GM18511 (cell line): Measurements from ENCODE around the gene SLC15A4.

ENCODE experiments used
- ATAC-seq: cut with Tn5 transposase; IDR thresholded peaks from one replicate; pipeline ENCODE4 v1.9.1; 2021; ENCODE audit warnings: mild to moderate bottlenecking, moderate library complexity; ENCODE audit not compliant: unreplicated experiment

The SLC15A4 gene

DNA sequence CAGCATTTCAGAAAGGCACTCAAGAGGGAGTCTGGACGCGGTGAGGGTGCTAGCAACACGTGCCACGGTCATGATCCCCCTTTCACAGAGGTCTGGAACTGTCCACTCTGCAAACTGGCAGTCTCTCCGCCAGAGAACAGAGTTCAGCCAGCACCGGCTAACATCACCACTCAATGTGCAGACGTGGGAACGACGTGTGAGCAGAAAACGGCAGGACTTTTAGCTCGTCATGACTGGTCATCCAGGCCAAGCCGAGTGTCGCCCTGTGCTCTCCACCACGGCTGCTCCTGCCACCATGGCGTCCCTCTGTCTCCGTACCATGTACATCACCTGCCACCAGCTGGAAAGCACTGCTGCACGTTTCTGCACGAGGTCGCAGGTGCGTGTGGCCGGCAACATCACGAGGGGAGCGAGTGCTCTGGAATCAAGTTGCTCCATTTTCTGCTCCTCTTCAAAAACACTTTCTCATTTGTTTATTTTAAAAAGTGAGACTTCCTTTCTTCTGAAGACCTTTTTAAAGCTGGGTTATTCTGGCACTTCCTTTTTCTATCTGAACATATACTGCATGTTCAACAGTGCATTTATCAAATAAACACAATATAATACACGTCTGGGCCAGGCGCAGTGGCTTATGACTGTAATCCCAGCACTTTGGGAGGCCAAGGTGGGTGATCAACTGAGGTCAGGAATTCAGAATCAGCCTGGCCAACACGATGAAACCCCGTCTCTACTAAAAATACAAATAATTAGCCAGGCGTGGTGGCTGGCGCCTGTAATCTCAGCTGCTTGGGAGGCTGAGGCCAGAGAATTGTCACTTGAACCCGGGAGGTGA lies 28.0 kb downstream of the SLC15A4 start:
- ATAC-seq, result no peak

DNA sequence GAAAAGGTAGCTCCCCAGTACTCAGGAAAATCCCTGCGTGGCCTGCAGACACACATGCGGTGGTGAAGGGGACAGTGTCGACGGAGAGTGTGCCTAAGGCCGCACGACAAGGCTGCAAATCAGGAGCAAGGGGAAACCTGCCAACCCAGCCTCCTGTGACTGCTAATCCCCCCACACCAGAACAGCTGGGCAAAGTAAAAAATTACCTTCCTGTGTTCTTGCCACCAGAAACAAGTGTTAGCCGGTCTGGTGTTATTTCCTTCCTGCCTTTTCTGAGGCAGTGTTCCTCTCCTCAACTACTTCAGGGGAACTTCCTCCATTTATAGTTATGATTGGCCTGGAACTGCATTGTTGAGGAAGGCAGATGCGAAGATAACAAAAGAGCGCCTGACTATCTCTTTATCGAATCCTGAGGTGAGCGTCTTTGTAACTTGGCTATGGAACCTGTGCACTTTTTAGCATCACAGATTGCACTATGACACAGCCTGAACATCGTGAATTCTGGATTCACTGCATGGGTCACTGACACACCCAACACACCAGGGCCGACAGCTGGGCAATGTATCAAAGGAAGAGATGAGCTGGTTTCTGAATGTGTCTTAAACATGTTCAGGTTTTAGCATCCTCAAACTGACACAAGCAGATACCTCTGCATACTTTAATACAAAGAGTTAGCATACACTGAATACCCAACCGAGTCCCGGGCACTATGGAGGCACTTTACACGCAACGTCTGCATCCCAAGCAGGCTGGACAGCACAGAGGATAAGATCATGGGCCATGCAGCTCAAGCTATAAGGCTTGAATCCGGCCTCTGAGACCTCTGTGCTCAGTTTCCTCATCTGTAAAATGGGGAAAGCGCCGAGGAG lies 28.9 kb downstream of the SLC15A4 start:
- ATAC-seq, result peak; percentile 46

DNA sequence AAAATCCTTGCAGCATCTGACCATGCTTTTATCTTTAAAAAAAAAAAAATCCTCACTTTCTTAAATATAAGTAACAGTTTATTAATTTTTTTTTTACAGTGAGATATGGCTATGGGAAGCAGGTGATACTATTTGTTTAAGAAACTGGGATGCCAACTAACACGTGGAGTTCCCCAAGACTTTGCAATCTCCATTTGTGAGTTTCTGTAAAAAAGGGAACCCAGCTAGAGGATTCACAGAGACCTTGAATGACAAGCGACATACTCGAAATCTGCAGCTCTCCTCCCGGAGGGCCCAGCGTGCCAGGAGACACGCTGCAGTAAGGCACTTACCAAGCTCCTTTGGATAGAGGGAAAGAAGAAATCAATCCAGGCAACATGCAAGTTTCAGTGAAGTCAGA lies 30.1 kb downstream of the SLC15A4 start:
- no peak for ATAC-seq

DNA sequence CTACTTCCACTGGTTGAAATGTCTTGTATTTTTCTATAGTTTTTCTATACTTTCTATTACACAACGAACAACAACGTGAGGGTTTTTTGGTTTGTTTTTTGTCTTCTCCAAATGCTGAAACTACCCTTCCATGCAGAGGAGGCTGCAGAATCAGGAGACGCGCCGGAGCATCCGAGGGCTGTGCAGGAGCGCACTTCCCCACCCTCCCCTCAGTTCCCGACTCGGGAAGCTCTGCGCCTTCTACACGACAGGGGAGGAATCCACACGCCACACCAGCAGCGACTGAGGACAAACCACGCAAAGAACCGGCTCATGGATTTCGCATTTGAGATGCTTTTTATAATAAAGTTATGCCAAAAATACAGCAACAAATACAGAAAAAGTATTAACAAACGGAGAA lies 30.9 kb downstream of the SLC15A4 start:
- ATAC-seq, result no peak

DNA sequence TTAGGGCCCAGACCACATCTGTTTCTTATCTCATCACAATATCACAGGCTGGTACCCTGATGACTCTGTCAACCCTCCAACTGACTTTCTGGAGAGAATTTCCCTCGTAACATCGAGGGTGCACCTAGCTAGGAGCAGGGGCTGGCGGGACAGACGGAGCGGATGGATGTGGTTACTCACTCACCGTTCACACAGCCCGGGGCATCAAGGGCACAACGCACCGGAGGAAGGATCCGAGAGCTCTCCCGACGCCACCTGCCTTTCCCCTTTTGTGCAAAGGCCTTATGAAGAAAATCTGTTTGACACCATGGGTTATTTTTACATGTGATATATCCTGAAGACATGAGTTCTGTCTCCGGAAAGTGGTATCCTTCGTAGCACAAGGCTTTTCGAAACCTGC lies 31.4 kb downstream of the SLC15A4 start:
- ATAC-seq, result no peak

DNA sequence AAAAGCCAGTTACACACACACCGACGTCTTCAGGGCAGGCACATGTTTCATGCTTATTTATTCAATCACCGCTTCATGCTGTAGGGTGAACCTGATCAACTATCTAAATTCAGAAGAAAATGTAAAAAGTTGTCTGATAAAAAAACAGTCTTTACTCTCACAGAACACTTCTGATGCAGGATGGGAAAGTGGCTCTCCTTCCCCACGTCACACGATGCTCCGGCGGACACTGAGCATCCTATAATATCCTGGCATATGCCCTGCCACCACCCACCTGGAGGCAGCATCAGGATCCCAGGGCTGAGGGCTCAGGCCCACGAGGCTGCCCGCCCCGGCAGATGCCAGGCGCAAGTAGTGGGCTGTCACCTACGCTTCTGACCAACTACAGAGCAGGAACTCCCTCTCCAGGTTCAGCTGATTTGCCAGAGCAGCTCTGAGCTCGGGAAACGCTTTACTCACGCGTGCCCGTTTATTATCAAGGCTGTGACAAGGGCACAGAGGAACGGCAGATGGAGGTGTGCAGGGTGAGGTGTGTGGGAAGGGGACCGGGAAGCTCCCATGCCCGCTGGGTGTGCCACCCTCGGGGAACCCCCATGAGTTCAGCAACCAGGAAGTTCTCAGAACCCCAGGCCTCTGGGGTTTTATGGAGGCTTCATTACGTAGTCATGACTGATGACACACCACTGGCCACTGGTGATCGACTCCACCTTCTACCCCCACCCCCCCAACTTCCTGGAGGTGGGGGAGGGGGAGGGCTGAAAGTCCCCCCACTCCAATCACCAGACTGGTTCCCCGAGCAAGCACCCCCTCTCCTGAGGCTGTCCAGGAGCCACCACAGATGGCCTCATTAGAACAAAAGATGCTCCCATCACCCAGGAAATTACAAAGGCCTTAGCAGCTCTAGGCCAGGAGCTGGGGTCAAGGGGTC lies 32.1 kb downstream of the SLC15A4 start:
- peak; percentile 19 for ATAC-seq

DNA sequence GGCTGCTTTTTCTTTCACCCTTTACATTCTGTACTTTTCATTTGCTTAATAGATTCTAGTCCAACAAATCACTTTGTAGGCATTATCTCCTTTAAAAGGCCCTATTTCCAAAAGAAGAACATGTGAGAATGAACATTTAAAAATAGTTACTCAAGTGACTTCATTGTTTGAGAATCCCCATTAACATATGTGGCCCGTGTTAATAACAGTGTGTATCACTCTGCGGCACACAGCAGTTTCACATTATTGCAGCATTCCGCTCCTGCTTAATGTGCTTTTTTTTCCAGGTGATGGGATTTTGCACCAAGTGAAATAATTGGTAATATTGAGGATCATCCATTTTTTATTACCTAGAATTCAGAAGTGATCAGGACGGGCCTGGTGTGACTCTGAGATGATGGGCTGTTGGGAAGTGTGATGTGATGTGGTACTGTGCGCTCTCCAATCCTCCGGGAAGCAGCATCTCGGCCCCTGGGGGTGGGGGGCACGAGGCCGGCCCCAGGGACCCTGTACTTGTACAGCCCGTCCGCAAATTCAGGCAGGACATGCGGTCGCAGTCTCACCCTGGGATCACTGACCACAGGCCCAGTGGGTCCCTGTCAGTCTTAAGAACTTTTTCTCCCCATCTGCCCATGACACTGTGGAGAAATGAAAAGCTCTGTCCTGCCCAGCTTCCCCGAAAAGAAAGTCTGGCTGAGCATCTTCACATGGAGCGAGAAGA lies 32.9 kb downstream of the SLC15A4 start:
- ATAC-seq, result no peak

DNA sequence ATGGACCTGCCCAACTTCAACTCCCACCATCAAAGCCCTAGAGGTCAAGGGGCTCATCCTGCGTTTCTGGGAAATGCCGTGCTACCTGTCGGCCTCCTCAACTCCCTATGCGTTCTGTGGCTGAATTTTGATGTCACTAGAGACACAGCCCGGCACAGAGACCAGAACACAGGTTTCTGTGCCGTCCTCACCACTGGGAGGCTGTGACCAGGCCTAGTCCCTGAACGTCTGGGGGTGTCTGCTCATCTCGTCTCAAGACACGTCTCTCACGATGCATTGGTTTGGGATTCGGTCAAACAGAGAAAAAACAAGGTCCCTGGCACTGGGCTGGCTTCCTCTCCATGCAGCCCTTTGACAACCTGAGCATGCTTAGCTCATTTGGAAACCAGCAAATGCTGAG lies 33.5 kb downstream of the SLC15A4 start:
- no peak for ATAC-seq

DNA sequence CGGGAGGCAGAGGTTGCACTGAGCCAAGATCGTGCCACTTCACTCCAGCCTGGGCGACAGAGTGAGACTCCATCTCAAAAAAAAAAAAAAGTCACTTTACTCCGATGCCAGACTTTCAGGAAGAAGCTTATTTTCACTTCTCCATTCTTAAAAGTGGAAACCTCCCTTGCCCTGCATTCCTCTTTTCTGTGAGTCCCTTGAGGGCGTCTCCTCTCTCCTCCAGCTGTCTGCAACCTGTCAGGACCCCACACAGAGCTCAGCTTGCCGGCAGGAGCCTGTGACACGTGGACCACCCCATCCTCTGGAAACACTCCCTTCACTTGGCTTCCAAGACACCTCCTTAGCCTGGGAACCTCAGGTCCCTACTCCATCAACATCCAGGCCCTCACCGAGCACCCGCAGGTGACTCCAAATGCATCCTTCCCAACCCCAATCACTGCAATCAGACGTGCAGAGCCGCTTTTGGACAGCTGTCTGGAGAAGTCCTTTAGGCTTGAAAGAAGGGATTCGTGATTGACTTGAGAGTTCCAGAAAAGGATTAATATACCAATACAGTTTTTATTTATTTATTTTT lies 34.3 kb downstream of the SLC15A4 start:
- peak; percentile 42 for ATAC-seq

DNA sequence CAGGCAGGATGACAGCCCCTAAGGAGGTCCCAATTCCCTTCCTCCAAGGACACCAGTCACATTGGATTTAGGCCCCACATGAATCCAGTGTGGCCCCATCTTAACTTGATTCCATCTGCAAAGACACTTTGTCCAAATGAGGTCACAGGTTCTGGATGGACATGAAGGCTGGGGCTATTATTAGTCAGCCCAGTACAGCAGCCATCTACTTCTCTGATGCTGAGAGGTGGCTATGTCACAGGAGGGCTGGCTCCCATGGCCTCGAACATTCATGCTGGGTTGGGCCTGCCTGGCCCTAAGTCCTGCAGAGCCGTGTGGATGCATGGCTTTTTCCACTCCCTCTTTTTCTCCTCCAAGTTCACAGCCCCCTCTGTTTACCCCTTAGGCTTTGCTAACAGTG lies 35.9 kb downstream of the SLC15A4 start:
- ATAC-seq, result no peak

DNA sequence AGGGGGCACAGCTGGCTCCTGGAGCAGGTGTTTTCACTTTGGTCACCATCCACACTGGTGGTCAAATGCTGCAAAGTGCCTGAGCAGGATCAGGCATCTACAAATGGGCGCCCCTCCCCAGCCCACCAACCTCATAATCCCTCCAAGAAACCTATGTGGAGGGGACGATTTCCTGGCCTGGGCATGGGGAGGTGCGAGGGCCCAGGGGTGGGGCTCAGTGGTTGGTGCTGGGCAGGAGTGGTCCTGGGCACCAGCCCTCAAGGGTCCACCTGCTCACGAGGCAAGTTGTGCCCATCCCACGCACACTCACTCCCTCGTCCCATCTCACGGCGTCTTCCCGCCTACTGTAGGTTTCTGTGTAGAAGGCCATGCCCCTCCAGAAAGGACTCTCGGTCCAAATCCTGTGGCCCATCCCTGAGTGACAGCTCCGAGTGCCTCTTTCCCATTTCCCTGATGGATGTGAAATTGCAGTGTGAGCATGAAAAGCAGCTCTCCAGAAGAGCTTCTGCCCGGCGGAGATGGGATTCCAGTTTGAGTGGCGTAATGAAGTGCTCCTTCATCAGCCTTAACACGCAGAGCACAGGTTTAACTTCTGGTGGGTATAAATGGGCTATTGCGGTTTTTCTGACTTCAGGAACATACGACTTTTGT lies 36.9 kb downstream of the SLC15A4 start:
- ATAC-seq, result no peak

DNA sequence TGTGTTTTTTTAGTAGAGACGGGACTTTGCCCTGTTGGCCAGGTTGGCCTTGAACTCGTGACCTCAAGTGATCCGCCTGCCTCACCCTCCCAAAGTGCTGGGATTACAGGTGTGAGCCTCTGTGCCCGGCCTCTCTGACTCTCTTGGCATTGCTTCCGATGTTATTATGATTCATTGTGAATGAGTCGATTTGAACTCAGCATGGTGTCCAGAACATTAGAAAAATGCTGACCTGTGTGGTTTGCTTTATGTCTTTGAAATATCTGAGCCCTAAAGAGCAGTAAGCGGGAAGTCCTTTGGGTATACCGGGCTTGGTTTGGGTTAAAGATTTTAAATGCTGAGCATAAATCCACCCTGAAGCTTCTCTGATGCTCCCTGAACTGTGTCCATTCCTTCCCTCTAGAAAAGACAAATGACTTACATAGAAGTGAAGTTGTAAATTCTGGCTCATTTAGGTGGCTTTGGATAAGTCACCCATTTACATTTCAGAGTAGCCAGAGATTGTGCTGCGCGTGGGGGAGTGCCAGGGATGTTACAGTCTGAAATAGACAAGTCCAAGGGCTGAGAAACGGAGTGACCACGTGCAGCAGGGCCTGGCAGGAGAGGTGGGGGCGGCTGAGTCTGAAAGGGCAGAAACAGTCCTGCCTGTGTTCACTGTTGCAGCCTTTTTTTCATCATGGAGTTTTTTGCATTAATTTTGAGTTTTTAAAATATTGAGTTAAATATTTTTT lies 39.6 kb downstream of the SLC15A4 start:
- ATAC-seq, result no peak

DNA sequence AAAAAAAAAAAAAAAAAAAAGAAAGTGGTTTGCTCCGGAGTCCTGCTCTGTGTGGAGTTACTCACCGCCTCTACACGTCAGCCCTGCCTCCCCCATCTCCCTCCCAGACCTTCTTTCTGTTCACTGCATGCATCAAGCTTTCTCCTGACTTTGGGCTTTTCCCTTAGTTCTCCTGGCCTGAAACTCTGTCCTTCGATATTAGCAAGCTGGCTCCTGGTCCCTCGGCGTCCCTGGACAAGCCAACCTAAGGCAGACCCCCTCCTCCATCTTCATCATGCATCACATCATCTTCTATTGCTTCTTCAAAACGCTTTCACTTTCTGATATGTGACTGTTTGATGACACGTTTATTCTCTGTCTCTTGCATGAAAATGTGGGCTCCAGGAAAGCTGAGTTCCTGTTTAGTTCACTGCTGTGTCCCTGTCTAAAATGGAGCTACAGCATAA lies 40.6 kb downstream of the SLC15A4 start:
- peak; percentile 65 for ATAC-seq

DNA sequence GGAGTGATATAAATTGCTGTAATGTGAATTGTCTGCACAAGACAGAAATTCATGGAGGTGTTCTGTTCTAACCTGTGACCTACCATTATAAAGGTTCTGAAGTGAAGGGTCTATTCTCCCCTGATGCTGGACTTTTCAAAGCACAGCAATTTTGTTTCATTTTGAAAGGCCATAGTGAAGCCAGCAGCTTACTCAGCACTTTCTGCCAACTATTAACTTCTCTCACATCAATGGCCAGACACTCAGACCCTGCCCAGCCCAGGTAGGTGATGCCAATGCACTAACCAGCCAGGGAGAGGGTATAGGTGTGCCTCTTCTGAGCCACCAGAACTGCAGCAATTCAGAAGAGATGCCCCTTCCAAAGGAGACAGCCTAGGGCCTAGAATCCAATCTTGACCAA lies 43.9 kb downstream of the SLC15A4 start:
- no peak for ATAC-seq

DNA sequence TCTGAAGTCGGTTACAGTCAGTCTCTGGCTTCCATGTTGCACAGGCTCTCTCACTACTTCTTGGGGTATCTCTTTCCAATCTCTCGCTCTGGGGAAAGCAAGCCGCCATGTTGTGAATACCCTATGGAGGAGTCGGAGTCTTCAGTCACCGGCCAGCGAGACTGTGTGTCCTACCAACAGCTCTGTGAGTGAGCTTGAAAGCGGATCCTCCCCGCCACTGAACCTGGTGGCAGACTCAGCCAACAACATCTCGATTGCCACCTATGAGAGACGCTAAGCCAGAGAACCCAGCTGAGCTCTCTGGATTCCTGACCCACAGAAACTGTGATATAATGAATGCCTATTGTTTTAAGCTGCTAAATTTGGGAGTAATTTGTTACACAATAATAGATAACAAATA lies 51.5 kb downstream of the SLC15A4 start:
- ATAC-seq, result no peak

DNA sequence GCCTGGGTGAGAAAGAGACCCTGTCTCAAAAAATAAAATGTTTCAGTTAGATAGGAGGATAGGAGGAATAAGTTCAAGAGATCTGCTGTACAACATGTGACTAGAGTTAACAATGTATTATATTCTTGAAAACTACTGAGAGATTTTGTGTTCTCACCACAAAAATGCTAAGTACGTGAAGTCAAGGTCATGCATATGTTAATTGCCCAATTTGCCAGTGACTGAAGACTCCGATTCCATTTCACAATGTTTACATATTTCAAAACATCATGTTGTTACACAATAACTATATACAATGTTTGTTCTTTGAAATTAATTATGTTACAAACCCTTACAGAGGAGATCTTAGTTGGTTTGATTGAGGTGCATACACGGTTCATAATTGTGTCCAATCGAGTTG lies 52.1 kb downstream of the SLC15A4 start:
- no peak for ATAC-seq

DNA sequence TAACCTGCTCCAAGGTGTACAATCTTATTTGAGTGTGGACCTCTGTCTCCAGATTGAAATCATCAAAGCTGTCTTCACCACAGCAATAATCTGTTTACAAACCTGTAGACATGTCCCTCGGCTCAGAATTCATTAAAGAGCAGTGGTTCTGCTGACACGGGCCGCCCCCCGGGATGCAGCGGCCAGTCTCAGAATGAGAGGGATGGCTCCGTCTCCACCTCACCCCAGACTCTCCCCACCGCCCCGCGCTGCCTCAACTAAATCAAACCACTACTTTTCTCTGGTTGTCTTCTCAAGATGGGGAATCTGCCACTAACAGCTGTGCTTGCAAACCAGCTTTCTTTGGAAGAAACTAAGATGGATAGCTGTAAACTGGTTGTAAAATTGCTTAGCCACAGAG lies 56.2 kb downstream of the SLC15A4 start:
- no peak for ATAC-seq

DNA sequence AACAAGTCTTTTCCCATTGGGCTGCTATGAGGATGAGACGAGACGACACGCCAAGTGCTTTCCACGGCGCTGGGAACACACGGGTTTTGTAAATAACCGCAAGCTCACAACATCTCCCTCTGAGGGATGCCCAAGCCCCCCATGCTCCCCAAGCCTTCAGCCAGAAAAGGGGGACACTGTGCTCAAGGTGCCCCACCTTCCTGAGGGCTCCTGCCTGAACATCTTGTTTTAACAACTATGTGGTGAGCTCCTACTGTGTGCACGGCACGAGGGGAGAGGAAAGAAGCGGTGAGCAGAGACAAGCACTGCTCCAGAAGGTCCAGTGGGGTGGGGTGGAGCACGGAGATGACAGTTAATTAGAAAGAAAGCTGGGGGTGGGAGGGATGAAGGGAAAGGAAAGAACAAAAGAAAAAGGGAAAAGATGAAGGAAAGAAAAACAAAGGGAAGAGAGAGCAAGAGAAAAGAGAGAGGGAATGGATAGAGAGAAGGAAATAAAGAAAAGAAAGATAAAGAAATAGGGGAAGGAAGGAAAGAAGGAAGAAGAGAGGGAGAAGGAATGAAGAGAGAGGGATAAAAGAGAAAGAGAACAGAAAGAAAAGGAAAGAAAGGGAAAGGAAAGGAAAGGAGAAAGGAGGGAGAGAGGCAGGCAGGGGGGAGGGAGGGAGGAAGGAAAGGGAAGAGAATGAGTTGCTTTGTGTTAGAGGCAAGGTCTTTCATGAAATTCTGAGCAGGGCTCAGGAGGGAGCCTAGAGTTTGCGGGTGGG lies 56.8 kb downstream of the SLC15A4 start:
- ATAC-seq, result no peak
